NCI-H1436 treated with DMSO at 0.1 percent for 48 hours (cell line): ENCODE results near the gene GHITM.

Experiments
- DNase-seq: peaks from one replicate; lab custom pipeline; 2025; lab: John Stamatoyannopoulos, UW

GHITM gene

DNA sequence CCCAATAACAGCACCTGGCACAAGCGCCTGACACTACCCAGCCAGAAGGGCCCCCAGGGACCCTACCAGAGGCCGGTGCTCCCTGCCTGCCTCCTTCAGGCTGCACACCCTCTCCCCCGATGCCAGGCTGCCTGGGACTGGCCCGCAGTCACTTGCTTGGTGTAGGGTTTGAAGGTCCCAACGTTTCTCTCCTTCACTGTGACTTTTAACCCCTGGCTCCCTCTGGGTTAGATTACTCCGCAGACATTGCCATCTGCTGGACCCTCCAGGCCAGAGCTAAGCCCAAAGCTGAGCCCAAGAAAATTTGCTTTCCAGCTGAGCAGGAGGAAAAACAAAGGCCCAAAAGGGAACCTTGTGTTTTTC lies 61.9 kb downstream of the GHITM start:
- no peak for DNase-seq

DNA sequence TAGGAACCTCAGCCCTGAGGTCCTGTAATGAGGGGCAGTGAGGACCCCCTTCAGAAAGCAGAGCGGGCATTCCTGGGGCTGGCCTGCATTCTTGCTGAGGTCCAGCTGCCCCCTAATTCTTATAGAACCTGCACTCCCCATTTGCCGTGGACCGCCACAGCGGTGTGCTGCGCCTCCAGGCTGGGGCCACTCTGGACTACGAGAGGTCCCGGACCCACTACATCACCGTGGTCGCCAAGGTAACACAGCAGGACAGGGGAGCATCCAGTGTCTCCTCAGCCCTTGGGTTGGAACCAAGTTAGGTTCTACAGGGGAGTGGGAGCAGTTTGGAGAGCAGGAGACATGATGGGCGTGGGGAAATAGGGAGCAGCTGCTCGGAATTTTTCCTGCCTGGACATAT lies 62.4 kb downstream of the GHITM start:
- no peak for DNase-seq

DNA sequence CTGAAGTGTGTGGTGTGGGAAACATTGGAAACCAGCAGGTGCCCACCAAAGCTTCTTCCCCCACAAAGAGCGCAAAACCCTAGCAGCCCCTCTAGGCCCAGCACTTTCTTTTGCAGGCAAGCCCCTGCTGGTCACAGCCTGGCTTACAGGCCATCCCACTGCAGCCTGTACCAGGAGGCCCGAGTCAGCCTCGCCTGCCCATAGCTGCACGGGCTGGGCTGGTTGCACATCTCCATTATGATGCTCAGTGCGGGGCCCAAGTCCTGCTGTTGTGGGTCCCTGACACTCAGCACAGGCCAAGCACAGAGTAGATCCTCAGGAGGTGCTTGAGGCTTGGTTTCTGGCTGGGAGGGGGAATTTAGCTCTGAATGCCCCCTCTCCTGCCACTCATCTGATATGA lies 63.0 kb downstream of the GHITM start:
- DNase-seq: no peak
